GM19463 (cell line): Measurements from ENCODE around the gene WEE1.
A peak's percentile ranks its signal among the peaks of the same experiment; 100 is the strongest.

ENCODE experiments used
- ATAC-seq: cut with Tn5 transposase; IDR thresholded peaks from one replicate; pipeline ENCODE4 v1.9.1; 2021; ENCODE audit warnings: mild to moderate bottlenecking, moderate library complexity; ENCODE audit not compliant: unreplicated experiment

The WEE1 gene

GRCh38 chr11:9565822-9566560 is 7.5 kb upstream of the WEE1 start:
- ATAC-seq, result peak; percentile 94

GRCh38 chr11:9566561-9567063 is 6.9 kb upstream of the WEE1 start:
- ATAC-seq, result no peak

GRCh38 chr11:9567401-9567800 is 6.1 kb upstream of the WEE1 start:
- no peak for ATAC-seq

- no peak for ATAC-seq
Observed at GRCh38 chr11:9568161-9568853, 5.2 kb upstream of the WEE1 start.

- no peak for ATAC-seq
Observed at GRCh38 chr11:9568854-9569587, 4.4 kb upstream of the WEE1 start.

- ATAC-seq, result no peak
Observed at GRCh38 chr11:9569588-9570164, 3.8 kb upstream of the WEE1 start.

- ATAC-seq, result no peak
Observed at GRCh38 chr11:9570313-9571025, 3.0 kb upstream of the WEE1 start.

- ATAC-seq, result no peak
Observed at GRCh38 chr11:9571071-9571762, 2.3 kb upstream of the WEE1 start.

- ATAC-seq, result no peak
Observed at GRCh38 chr11:9571763-9572115, 1.7 kb upstream of the WEE1 start.

- peak; percentile 24 for ATAC-seq
Observed at GRCh38 chr11:9573775-9574621, 528 bp downstream of the WEE1 start.

GRCh38 chr11:9574622-9575259 is 1.3 kb downstream of the WEE1 start:
- no peak for ATAC-seq

- ATAC-seq, result no peak
Observed at GRCh38 chr11:9575260-9576240, 2.1 kb downstream of the WEE1 start.

- ATAC-seq, result no peak
Observed at GRCh38 chr11:9576701-9577381, 3.4 kb downstream of the WEE1 start.

GRCh38 chr11:9577556-9577955 is 4.1 kb downstream of the WEE1 start:
- ATAC-seq, result no peak

- ATAC-seq, result no peak
Observed at GRCh38 chr11:9580894-9581293, 7.4 kb downstream of the WEE1 start.

GRCh38 chr11:9581556-9582161 is 8.2 kb downstream of the WEE1 start:
- no peak for ATAC-seq

- ATAC-seq, result no peak
Observed at GRCh38 chr11:9590717-9591116, 17.2 kb downstream of the WEE1 start.
